Smooth muscle cell of the brain vasculature (primary cell): ENCODE data around the gene HTT-AS.

Source experiments
- DNase-seq: peaks from one replicate; pipeline ENCODE4 v3.0.0-alpha.2; 2012; ENCODE audit warnings: low read depth, low spot score

The HTT-AS gene

GRCh38 chr4:3087115-3087797, 12.9 kb upstream of the HTT-AS start:
- no peak for DNase-seq

- no peak for DNase-seq
Measured at GRCh38 chr4:3085948-3086670, 11.8 kb upstream of the HTT-AS start.

GRCh38 chr4:3083732-3084131, 9.4 kb upstream of the HTT-AS start:
- DNase-seq: no peak

- DNase-seq: no peak
Measured at GRCh38 chr4:3082925-3083515, 8.7 kb upstream of the HTT-AS start.

GRCh38 chr4:3079694-3080123, 5.4 kb upstream of the HTT-AS start:
- DNase-seq: no peak

- no peak for DNase-seq
Measured at GRCh38 chr4:3077796-3078195, 3.5 kb upstream of the HTT-AS start.

GRCh38 chr4:3075652-3075981, 1.3 kb upstream of the HTT-AS start:
- DNase-seq: no peak

GRCh38 chr4:3074846-3075651, 711 bp upstream of the HTT-AS start:
- peak; percentile 13 for DNase-seq

- DNase-seq: no peak
Measured at GRCh38 chr4:3073158-3074077, 920 bp downstream of the HTT-AS start.

- DNase-seq: no peak
Measured at GRCh38 chr4:3071811-3072210, 2.5 kb downstream of the HTT-AS start.

GRCh38 chr4:3070709-3071500, 3.4 kb downstream of the HTT-AS start:
- DNase-seq: no peak

- no peak for DNase-seq
Measured at GRCh38 chr4:3069661-3070199, 4.6 kb downstream of the HTT-AS start.

GRCh38 chr4:3067473-3068001, 6.8 kb downstream of the HTT-AS start:
- no peak for DNase-seq

GRCh38 chr4:3066836-3067400, 7.4 kb downstream of the HTT-AS start:
- DNase-seq: no peak

GRCh38 chr4:3065551-3065950, 8.8 kb downstream of the HTT-AS start:
- no peak for DNase-seq

GRCh38 chr4:3062471-3062870, 11.9 kb downstream of the HTT-AS start:
- no peak for DNase-seq

- DNase-seq: no peak
Measured at GRCh38 chr4:3060946-3061345, 13.4 kb downstream of the HTT-AS start.

- DNase-seq: no peak
Measured at GRCh38 chr4:3059943-3060342, 14.4 kb downstream of the HTT-AS start.

- no peak for DNase-seq
Measured at GRCh38 chr4:3054169-3054759, 20.1 kb downstream of the HTT-AS start.
